Left ventricle myocardium inferior (tissue), 1 donor: ENCODE data around the gene GAMT. TPM values are rescaled to one million over a fixed set of nuclear protein-coding genes. Genes with fewer than 3 reads are reported as not detected.
A peak's percentile ranks its signal among the peaks of the same experiment; 100 is the strongest.
"Not testable (repeated sequence)": the region's sequence is repeated elsewhere in the genome, so short reads cannot be mapped to it uniquely, and the experiment has no call there.

Source experiments
- DNase-seq: peaks from one replicate; pipeline ENCODE4 v3.0.0-alpha.2; 2020
- H3K27ac ChIP-seq: fragments of 200-600 bp; replicated peaks from 2 replicates; pipeline ENCODE4 v1.8.0; 2021
- H3K27me3 ChIP-seq: fragments of 200-600 bp; 2 replicates; pipeline ENCODE4 v1.8.0; 2021; ENCODE audit warnings: low read depth
- H3K36me3 ChIP-seq: fragments of 200-600 bp; 2 replicates; pipeline ENCODE4 v1.8.0; 2021
- H3K4me1 ChIP-seq: fragments of 200-600 bp; 2 replicates; pipeline ENCODE4 v1.8.0; 2021
- H3K4me3 ChIP-seq: fragments of 200-600 bp; 2 replicates; pipeline ENCODE4 v1.8.0; 2021; ENCODE audit warnings: mild to moderate bottlenecking, moderate library complexity
- H3K9me3 ChIP-seq: fragments of 200-600 bp; replicated peaks from 2 replicates; pipeline ENCODE4 v1.8.0; 2021
- CTCF ChIP-seq: fragments of 200-600 bp; IDR thresholded peaks from 2 replicates; pipeline ENCODE4 v1.8.0; 2021; ENCODE audit warnings: antibody characterized with exemption, mild to moderate bottlenecking, borderline replicate concordance
- intact Hi-C: fragments of 100-400 bp; cut with micrococcal nuclease; formaldehyde crosslinking; loops from one replicate; pipeline ENCODE4 v1.11.0; 2022
- total RNA-seq: library from RNA; stranded (reverse); fragmentation: NEBNext Ultra II Directional; extraction: Animal tissue kit (Norgen Biotek cat#: 25700); gene quantifications from one replicate; pipeline ENCODE4 v1.2.1, GENCODE V29; 2021
- donor health status: DM: no; HTN: yes; CAD: no; lungs with severe emphysema.

The GAMT gene
- total RNA-seq, 1 donor from 2014 or later, result 77.0 TPM

- H3K4me1 ChIP-seq, result peaks cover 33% of the 10 kb centered on the region
- no peak overlapping the region for H3K27ac ChIP-seq
- peak overlapping the region; percentile 63 for H3K4me3 ChIP-seq
- no peak for TF ChIP-seq CTCF
- DNase-seq, result no peak
- intact Hi-C loops, result no loop called here
- peaks cover 60% of the 10 kb centered on the region for H3K27me3 ChIP-seq
- H3K9me3 ChIP-seq, result no peaks in the 10 kb centered on the region
- H3K36me3 ChIP-seq, result peaks cover 19% of the 10 kb centered on the region
Measured at GRCh38 chr19:1445932-1446712, 44.8 kb upstream of the GAMT start.

- Histone ChIP-seq H3K27ac (no peak overlapping the region), H3K4me3 (peak overlapping the region; percentile 63), H3K9me3 (no peaks in the 10 kb centered on the region), H3K36me3 (peaks cover 27% of the 10 kb centered on the region), H3K4me1 (peaks cover 40% of the 10 kb centered on the region), H3K27me3 (peaks cover 52% of the 10 kb centered on the region)
- intact Hi-C loops, result no loop called here
- TF ChIP-seq CTCF, result peak; percentile 97
- DNase-seq, result peak; percentile 66
Measured at GRCh38 chr19:1445185-1445931, 44.0 kb upstream of the GAMT start.

GRCh38 chr19:1441677-1442438 is 40.5 kb upstream of the GAMT start:
- DNase-seq, result no peak
- Histone ChIP-seq H3K9me3 (no peaks in the 10 kb centered on the region), H3K27me3 (peaks cover 17% of the 10 kb centered on the region), H3K27ac (no peak overlapping the region), H3K4me1 (peaks cover 59% of the 10 kb centered on the region), H3K36me3 (peaks cover 37% of the 10 kb centered on the region), H3K4me3 (no peak overlapping the region)
- TF ChIP-seq CTCF, result no peak
- intact Hi-C loops, result no loop called here

- no peak overlapping the region for H3K27ac ChIP-seq
- intact Hi-C loops, result no loop called here
- peaks cover 9% of the 10 kb centered on the region for H3K27me3 ChIP-seq
- TF ChIP-seq CTCF, result no peak
- peaks cover 51% of the 10 kb centered on the region for H3K4me1 ChIP-seq
- no peaks in the 10 kb centered on the region for H3K9me3 ChIP-seq
- H3K4me3 ChIP-seq, result no peak overlapping the region
- peaks cover 37% of the 10 kb centered on the region for H3K36me3 ChIP-seq
- no peak for DNase-seq
Measured at GRCh38 chr19:1441022-1441426, 39.7 kb upstream of the GAMT start.

GRCh38 chr19:1440418-1440801 is 39.1 kb upstream of the GAMT start:
- Histone ChIP-seq H3K27me3 (peaks cover 3% of the 10 kb centered on the region), H3K9me3 (no peaks in the 10 kb centered on the region), H3K4me1 (peaks cover 44% of the 10 kb centered on the region), H3K36me3 (peaks cover 41% of the 10 kb centered on the region), H3K4me3 (peak overlapping the region; percentile 79), H3K27ac (no peak overlapping the region)
- TF ChIP-seq CTCF, result no peak
- intact Hi-C loops, result no loop called here
- DNase-seq, result no peak

GRCh38 chr19:1439525-1440417 is 38.4 kb upstream of the GAMT start:
- intact Hi-C loops, H3K27ac ChIP-seq, H3K9me3 ChIP-seq, H3K27me3 ChIP-seq, DNase-seq: not testable (repeated sequence)
- H3K4me3 ChIP-seq, result peak overlapping the region; percentile 79
- peaks cover 47% of the 10 kb centered on the region for H3K36me3 ChIP-seq
- peaks cover 38% of the 10 kb centered on the region for H3K4me1 ChIP-seq
